Osteoblast (primary cell): ENCODE measurements around the gene REC114. TPM values are rescaled to one million over a fixed set of nuclear protein-coding genes. Genes with fewer than 3 reads are reported as not detected.
"Not testable (repeated sequence)": the region's sequence is repeated elsewhere in the genome, so short reads cannot be mapped to it uniquely, and the experiment has no call there.

Experiments used
- DNase-seq: peaks from one replicate; pipeline ENCODE4 v3.0.0; 2011; ENCODE audit warnings: low spot score, mixed read lengths; ENCODE audit not compliant: insufficient read length; ENCODE audit errors: missing footprints
- H2AFZ ChIP-seq: 2 replicates; pipeline ENCODE4 v1.6.0; 2011; ENCODE audit warnings: mild to moderate bottlenecking, low read length
- H3K27ac ChIP-seq: 2 replicates; pipeline ENCODE4 v1.5.1; 2011; ENCODE audit warnings: mild to moderate bottlenecking, low read depth, low read length, moderate library complexity
- H3K27me3 ChIP-seq: 2 replicates; pipeline ENCODE4 v1.6.0; 2012; ENCODE audit warnings: mild to moderate bottlenecking, control low read depth, inconsistent platforms, low read length, moderate library complexity; ENCODE audit not compliant: insufficient read depth
- H3K36me3 ChIP-seq: 2 replicates; pipeline ENCODE4 v1.5.1; 2011; ENCODE audit warnings: mild to moderate bottlenecking, low read length, control low read depth, moderate library complexity; ENCODE audit not compliant: insufficient read depth
- H3K4me1 ChIP-seq: 2 replicates; pipeline ENCODE4 v1.5.1; 2011; ENCODE audit warnings: mild to moderate bottlenecking, low read length, control low read depth, moderate library complexity; ENCODE audit not compliant: insufficient read depth
- H3K4me2 ChIP-seq: 2 replicates; pipeline ENCODE4 v1.6.0; 2011; ENCODE audit warnings: mild to moderate bottlenecking, low read length; ENCODE audit not compliant: insufficient read depth
- H3K4me3 ChIP-seq: fragments of 200-600 bp; sonication (generic); 3 replicates; pipeline ENCODE4 v1.5.1; 2012; ENCODE audit warnings: mild to moderate bottlenecking, low read length, inconsistent platforms; ENCODE audit not compliant: insufficient read depth
- H3K79me2 ChIP-seq: 2 replicates; pipeline ENCODE4 v1.6.0; 2012; ENCODE audit warnings: mild to moderate bottlenecking, low read length, control low read depth, inconsistent platforms; ENCODE audit not compliant: insufficient read depth
- H3K9me3 ChIP-seq: 2 replicates; pipeline ENCODE4 v1.5.1; 2011; ENCODE audit warnings: low read depth, low read length, control low read depth
- H4K20me1 ChIP-seq: 2 replicates; pipeline ENCODE4 v1.6.0; 2012; ENCODE audit warnings: mild to moderate bottlenecking, low read length, control low read depth; ENCODE audit not compliant: insufficient read depth
- total RNA-seq: library from RNA; depleted of rRNA; stranded (reverse); fragments of >200 nt; gene quantifications from 2 replicates; pipeline ENCODE4 v1.2.3, GENCODE V29; 2012
- TF ChIP-seq, protein P1 (sequence below): IDR thresholded peaks from 2 replicates; pipeline ENCODE4 v1.5.1; 2011; ENCODE audit warnings: mild to moderate bottlenecking, low read depth, low read length, moderate library complexity; ENCODE audit errors: extremely low read depth

The REC114 gene
- total RNA-seq, 1 donor = not detected

DNA sequence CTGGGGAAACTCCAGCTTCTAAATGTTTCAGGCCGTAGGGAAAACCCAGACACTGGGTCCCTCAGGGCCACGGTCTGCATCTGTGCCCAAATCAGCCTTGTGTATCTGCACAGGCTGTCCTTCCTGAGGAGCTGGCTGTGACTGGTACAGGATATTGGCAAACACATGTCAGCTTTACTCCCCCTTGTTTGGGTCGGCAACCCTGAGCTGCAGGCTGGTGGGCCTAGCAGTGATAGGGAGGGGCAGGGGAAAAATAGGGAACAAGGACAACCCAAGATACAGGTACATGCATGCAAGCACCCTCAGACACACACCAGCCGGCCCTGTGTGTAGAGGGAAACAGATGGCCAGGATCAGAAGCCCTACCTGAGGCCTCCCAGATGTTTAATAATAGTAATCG, 45.5 kb upstream of the REC114 start:
- Histone ChIP-seq H3K79me2 (no peaks in the 10 kb centered on the region), H3K36me3 (no peaks in the 10 kb centered on the region), H3K9me3 (no peaks in the 10 kb centered on the region), H3K4me3 (no peak overlapping the region), H2AFZ (no peak overlapping the region), H3K27ac (no peak overlapping the region), H3K27me3 (peaks cover 20% of the 10 kb centered on the region), H3K4me1 (peaks cover 5% of the 10 kb centered on the region), H4K20me1 (no peaks in the 10 kb centered on the region), H3K4me2 (no peak overlapping the region)
- TF ChIP-seq, protein P1, sequence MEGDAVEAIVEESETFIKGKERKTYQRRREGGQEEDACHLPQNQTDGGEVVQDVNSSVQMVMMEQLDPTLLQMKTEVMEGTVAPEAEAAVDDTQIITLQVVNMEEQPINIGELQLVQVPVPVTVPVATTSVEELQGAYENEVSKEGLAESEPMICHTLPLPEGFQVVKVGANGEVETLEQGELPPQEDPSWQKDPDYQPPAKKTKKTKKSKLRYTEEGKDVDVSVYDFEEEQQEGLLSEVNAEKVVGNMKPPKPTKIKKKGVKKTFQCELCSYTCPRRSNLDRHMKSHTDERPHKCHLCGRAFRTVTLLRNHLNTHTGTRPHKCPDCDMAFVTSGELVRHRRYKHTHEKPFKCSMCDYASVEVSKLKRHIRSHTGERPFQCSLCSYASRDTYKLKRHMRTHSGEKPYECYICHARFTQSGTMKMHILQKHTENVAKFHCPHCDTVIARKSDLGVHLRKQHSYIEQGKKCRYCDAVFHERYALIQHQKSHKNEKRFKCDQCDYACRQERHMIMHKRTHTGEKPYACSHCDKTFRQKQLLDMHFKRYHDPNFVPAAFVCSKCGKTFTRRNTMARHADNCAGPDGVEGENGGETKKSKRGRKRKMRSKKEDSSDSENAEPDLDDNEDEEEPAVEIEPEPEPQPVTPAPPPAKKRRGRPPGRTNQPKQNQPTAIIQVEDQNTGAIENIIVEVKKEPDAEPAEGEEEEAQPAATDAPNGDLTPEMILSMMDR = no peak
- DNase-seq = no peak

DNA sequence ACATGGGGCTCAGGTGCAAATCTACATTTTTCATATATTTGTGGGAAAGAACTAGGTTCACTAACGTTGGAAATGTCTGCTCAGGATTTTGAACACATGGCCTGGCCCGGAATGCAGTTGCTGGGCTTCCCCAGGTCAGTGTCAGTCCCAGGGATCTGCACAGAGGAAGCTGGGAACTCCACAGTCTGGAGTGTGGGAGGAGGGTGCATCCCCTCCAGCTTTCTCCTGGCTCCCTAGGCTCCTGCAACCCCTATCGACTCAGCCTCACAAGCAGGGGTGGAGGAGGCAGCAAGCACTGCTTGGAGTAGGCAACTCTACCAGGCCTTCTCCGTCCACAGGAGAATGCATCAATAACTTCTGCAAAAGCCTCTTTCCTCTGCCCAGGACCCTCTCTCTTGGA, 44.1 kb upstream of the REC114 start:
- Histone ChIP-seq H3K27me3 (peaks cover 13% of the 10 kb centered on the region), H4K20me1 (peaks cover 3% of the 10 kb centered on the region), H3K4me1 (peaks cover 9% of the 10 kb centered on the region), H3K4me3 (no peak overlapping the region), H3K36me3 (no peaks in the 10 kb centered on the region), H2AFZ (no peak overlapping the region), H3K79me2 (no peaks in the 10 kb centered on the region), H3K9me3 (no peaks in the 10 kb centered on the region), H3K27ac (no peak overlapping the region), H3K4me2 (no peak overlapping the region)
- TF ChIP-seq, protein P1 = no peak
- DNase-seq = no peak

GRCh38 chr15:73400222-73400621, 42.7 kb upstream of the REC114 start:
- not testable (repeated sequence) for H4K20me1 ChIP-seq, H3K79me2 ChIP-seq, H3K4me3 ChIP-seq, H3K27ac ChIP-seq, H3K27me3 ChIP-seq, DNase-seq, H3K4me2 ChIP-seq, H3K36me3 ChIP-seq, H2AFZ ChIP-seq, H3K9me3 ChIP-seq, H3K4me1 ChIP-seq

DNA sequence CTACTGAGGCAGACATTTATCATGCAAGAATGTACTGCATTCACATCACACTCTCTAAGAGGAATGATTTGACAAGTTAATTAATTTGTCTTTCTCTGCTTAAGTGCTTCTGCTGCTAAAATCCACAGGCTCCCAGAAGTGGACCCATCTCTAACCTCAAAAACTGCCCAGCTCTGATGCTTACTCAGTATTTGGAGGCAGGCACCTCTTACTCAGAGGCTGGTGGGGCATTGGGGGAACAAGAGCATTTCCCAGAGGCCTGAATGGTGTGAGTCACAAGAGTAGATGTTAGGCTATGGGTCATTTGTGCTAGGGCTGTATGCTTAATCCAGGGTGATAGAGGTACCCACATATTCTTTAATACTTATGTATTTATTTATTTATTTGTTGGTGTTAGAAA, 39.8 kb upstream of the REC114 start:
- no peaks in the 10 kb centered on the region for H3K27me3 ChIP-seq
- H4K20me1 ChIP-seq = peaks cover 3% of the 10 kb centered on the region
- H3K36me3 ChIP-seq = no peaks in the 10 kb centered on the region
- peak; percentile 81 for DNase-seq
- TF ChIP-seq, protein P1 = no peak
- H3K27ac ChIP-seq = no peak overlapping the region
- no peak overlapping the region for H3K4me3 ChIP-seq
- H3K4me1 ChIP-seq = peaks cover 9% of the 10 kb centered on the region
- H2AFZ ChIP-seq = no peak overlapping the region
- no peak overlapping the region for H3K4me2 ChIP-seq
- no peaks in the 10 kb centered on the region for H3K9me3 ChIP-seq
- no peaks in the 10 kb centered on the region for H3K79me2 ChIP-seq
